BJ (cell line): ENCODE measurements around the gene ASH1L. TPM values are rescaled to one million over a fixed set of nuclear protein-coding genes. Genes with fewer than 3 reads are reported as not detected.
"Not testable (repeated sequence)": the region's sequence is repeated elsewhere in the genome, so short reads cannot be mapped to it uniquely, and the experiment has no call there.

Experiments used
- CTCF ChIA-PET: fragments of 350-600 bp; formaldehyde crosslinking; extraction: SDS; loops from one replicate; lab custom pipeline; 2021; ENCODE audit warnings: antibody characterized with exemption, inconsistent platforms; lab: Yijun Ruan, JAX
- POLR2A ChIA-PET: fragments of 300-600 bp; sonication (Branson Sonifier 250); formaldehyde crosslinking; extraction: SDS; loops from one replicate; lab custom pipeline; 2021; ENCODE audit warnings: antibody characterized with exemption; lab: Charles Lee
- DNase-seq: peaks from one replicate; pipeline ENCODE4 v3.0.0-alpha.2; 2011; ENCODE audit warnings: low read depth
- H3K27me3 ChIP-seq: 2 replicates; pipeline ENCODE4 v1.6.0; 2011; ENCODE audit warnings: low read length; ENCODE audit not compliant: control insufficient read depth, insufficient read depth
- H3K36me3 ChIP-seq: 2 replicates; pipeline ENCODE4 v1.5.1; 2011; ENCODE audit warnings: low read length; ENCODE audit not compliant: control insufficient read depth, insufficient read depth
- H3K4me3 ChIP-seq: 2 replicates; pipeline ENCODE4 v1.5.1; 2011; ENCODE audit warnings: low read depth, mild to moderate bottlenecking, control low read depth, low read length
- CTCF ChIP-seq: IDR thresholded peaks from 2 replicates; pipeline ENCODE4 v1.5.1; 2011; ENCODE audit warnings: low read depth, mild to moderate bottlenecking, control low read depth, inconsistent platforms, low read length, moderate library complexity; ENCODE audit not compliant: insufficient read depth
- polyA plus RNA-seq: library from polyadenylated mRNA; depleted of rRNA; stranded (reverse); fragments of >200 nt; gene quantifications from 2 replicates; pipeline ENCODE4 v1.2.3, GENCODE V29; 2011

ASH1L gene
- polyA plus RNA-seq, 1 experiment, result 20.9 TPM

- POLR2A ChIA-PET, DNase-seq, CTCF ChIA-PET, H3K4me3 ChIP-seq, H3K36me3 ChIP-seq, H3K27me3 ChIP-seq: not testable (repeated sequence)
Observed at GRCh38 chr1:155583846-155584245, 21.2 kb upstream of the ASH1L start.

GRCh38 chr1:155575608-155576007 lies 13.0 kb upstream of the ASH1L start:
- H3K27me3 ChIP-seq, POLR2A ChIA-PET, H3K36me3 ChIP-seq, CTCF ChIA-PET, H3K4me3 ChIP-seq, DNase-seq: not testable (repeated sequence)

- no peak for DNase-seq
- H3K27me3 ChIP-seq, result no peaks in the 10 kb centered on the region
- H3K36me3 ChIP-seq, result no peaks in the 10 kb centered on the region
- CTCF ChIA-PET, result no interaction called here
- TF ChIP-seq CTCF, result no peak
- POLR2A ChIA-PET, result no interaction called here
- no peak overlapping the region for H3K4me3 ChIP-seq
Observed at GRCh38 chr1:155574077-155574476, 11.5 kb upstream of the ASH1L start.

GRCh38 chr1:155570593-155570990 lies 8.0 kb upstream of the ASH1L start:
- ChIA-PET POLR2A (no interaction called here), CTCF (interaction anchor here (0.9 to 1.6 kb wide), 2 partner anchors 11 to 21 kb away, joined by 3 to 8 read pairs; no protein-coding TSS in a partner anchor)
- no peak for DNase-seq
- no peak for TF ChIP-seq CTCF
- Histone ChIP-seq H3K36me3 (no peaks in the 10 kb centered on the region), H3K27me3 (no peaks in the 10 kb centered on the region), H3K4me3 (no peak overlapping the region)

GRCh38 chr1:155569988-155570592 lies 7.5 kb upstream of the ASH1L start:
- no peak for DNase-seq

GRCh38 chr1:155563377-155564022 lies 897 bp upstream of the ASH1L start:
- CTCF ChIA-PET, H3K36me3 ChIP-seq, H3K27me3 ChIP-seq, POLR2A ChIA-PET, DNase-seq: not testable (repeated sequence)
- H3K4me3 ChIP-seq, result peak overlapping the region; percentile 78

More at GRCh38 chr1:155569988-155570592, 7.5 kb upstream of the ASH1L start:
- H3K4me3 ChIP-seq, result no peak overlapping the region
- POLR2A ChIA-PET, result no interaction called here
- TF ChIP-seq CTCF, result no peak
- CTCF ChIA-PET, result interaction anchor here (0.9 to 1.6 kb wide), 2 partner anchors 11 to 21 kb away, joined by 3 to 8 read pairs; no protein-coding TSS in a partner anchor
- H3K27me3 ChIP-seq, result no peaks in the 10 kb centered on the region
- H3K36me3 ChIP-seq, result no peaks in the 10 kb centered on the region

GRCh38 chr1:155561779-155562580 lies 623 bp downstream of the ASH1L start:
- H3K36me3 ChIP-seq, H3K27me3 ChIP-seq, POLR2A ChIA-PET, CTCF ChIA-PET, DNase-seq: not testable (repeated sequence)
- H3K4me3 ChIP-seq, result peak overlapping the region; percentile 78
